Hypothalamus (tissue), 51 donors: ENCODE results near the gene CTXND2.
"Not testable (repeated sequence)": the region's sequence is repeated elsewhere in the genome, so short reads cannot be mapped to it uniquely, and the experiment has no call there.

Source experiments
- DNase-seq, 51 donors: peaks; one replicate each; lab custom pipeline; 2025; lab: John Stamatoyannopoulos, UW

Gene CTXND2

GRCh38 chr1:150888727-150889126, 1.8 kb downstream of the CTXND2 start:
- DNase-seq: no peak

- DNase-seq: no peak
Observed at GRCh38 chr1:150890033-150890416, 3.1 kb downstream of the CTXND2 start.

GRCh38 chr1:150893336-150893913, 6.5 kb downstream of the CTXND2 start:
- no peak for DNase-seq

- DNase-seq: peak in 7 of 51 donors; percentile 1 to 35 (median 12)
Observed at GRCh38 chr1:150895618-150896017, 8.7 kb downstream of the CTXND2 start.

- DNase-seq: not testable (repeated sequence)
Observed at GRCh38 chr1:150899795-150900194, 12.9 kb downstream of the CTXND2 start.

GRCh38 chr1:150902346-150902745, 15.4 kb downstream of the CTXND2 start:
- DNase-seq: no peak

- DNase-seq: no peak
Observed at GRCh38 chr1:150902751-150903150, 15.8 kb downstream of the CTXND2 start.

- DNase-seq: no peak
Observed at GRCh38 chr1:150905301-150905700, 18.4 kb downstream of the CTXND2 start.

GRCh38 chr1:150906329-150906728, 19.4 kb downstream of the CTXND2 start:
- no peak for DNase-seq

- DNase-seq: no peak
Observed at GRCh38 chr1:150906813-150907212, 19.9 kb downstream of the CTXND2 start.

- no peak for DNase-seq
Observed at GRCh38 chr1:150909585-150910180, 22.7 kb downstream of the CTXND2 start.

GRCh38 chr1:150912623-150913022, 25.7 kb downstream of the CTXND2 start:
- DNase-seq: no peak

- DNase-seq: no peak
Observed at GRCh38 chr1:150917387-150917786, 30.5 kb downstream of the CTXND2 start.

GRCh38 chr1:150922519-150922975, 35.6 kb downstream of the CTXND2 start:
- DNase-seq: peak in 25 of 51 donors; percentile 0 to 64 (median 16)

GRCh38 chr1:150925080-150925479, 38.1 kb downstream of the CTXND2 start:
- peak in 1 of 51 donors; percentile 1 for DNase-seq

GRCh38 chr1:150926097-150926741, 39.3 kb downstream of the CTXND2 start, which contains the start of gene SETDB1:
Gene SETDB1, plus strand, starts transcription at chr1:150926363. Its CDS starts 1,352 bp downstream, at chr1:150927715.
- peak; percentile 55 to 95 (median 87) for DNase-seq

- DNase-seq: no peak
Observed at GRCh38 chr1:150927624-150928023, 40.7 kb downstream of the CTXND2 start.

GRCh38 chr1:150928286-150928685, 41.4 kb downstream of the CTXND2 start:
- no peak for DNase-seq

GRCh38 chr1:150928775-150929174, 41.8 kb downstream of the CTXND2 start:
- DNase-seq: not testable (repeated sequence)

- no peak for DNase-seq
Observed at GRCh38 chr1:150931773-150932172, 44.8 kb downstream of the CTXND2 start.

- DNase-seq: no peak
Observed at GRCh38 chr1:150944856-150945255, 57.9 kb downstream of the CTXND2 start.

- DNase-seq: no peak
Observed at GRCh38 chr1:150954708-150955107, 67.8 kb downstream of the CTXND2 start.
